ENCODE measurements around the gene AUTS2. TPM values are rescaled to one million over a fixed set of nuclear protein-coding genes. Genes with fewer than 3 reads are reported as not detected.

AUTS2 gene
- total and polyA plus RNA-seq, 7 experiments from 2014 or later, result 0.40 to 31.7 (median 4.2) TPM

DNA sequence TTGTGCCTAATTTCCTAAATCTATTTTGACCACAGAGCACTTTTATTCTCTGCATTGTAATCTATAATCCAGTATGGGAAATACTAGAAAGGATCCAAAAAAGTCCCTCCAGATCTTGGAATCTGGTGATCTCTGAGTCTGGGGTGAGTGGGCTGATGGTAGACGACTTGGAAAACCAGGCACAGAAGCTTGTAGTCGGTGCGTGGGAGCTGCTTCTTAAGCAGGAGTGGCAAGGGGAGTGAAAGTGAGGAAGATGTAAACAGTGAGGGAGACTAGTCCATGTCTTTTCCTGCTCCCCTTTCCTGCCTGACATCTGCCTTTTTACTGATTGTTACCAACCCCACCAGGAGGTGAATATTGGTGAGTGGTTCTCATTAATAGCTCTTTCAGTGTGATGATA lies 6.8 kb downstream of the AUTS2 start:
- Histone ChIP-seq H3K9me3 (ENCODE audit: control insufficient read depth in 2 of 3, low read length in 3 of 3) (no peaks in the 10 kb centered on the region), H3K27ac (ENCODE audit: low read depth, low read length) (no peak overlapping the region), H3K4me3 (ENCODE audit: low read length) (no peak overlapping the region), H3K4me1 (ENCODE audit: control insufficient read depth in 2 of 2, insufficient read depth in 2 of 2, low read length in 2 of 2) (peaks cover 9 to 14% of the 10 kb centered on the region in 2 donors), H3K36me3 (ENCODE audit: control insufficient read depth in 2 of 3, insufficient read depth in 3 of 3, low read length in 3 of 3) (no peaks in the 10 kb centered on the region), H3K27me3 (ENCODE audit: control insufficient read depth in 2 of 2, insufficient read depth in 2 of 2, low read length in 2 of 2) (peaks cover 9 to 15% of the 10 kb centered on the region in 2 donors)
- Mint-ChIP-seq H3K27me3 (peaks cover 8 to 23% (median 15%) of the 10 kb centered on the region in 5 donors), H3K27ac (no peak overlapping the region), H3K36me3 (no peaks in the 10 kb centered on the region), H3K4me1 (peaks cover 0 to 8% (median 3%) of the 10 kb centered on the region in 7 donors), H3K4me3 (no peak overlapping the region), H3K9me3 (peaks cover 0 to 2% (median 0%) of the 10 kb centered on the region in 11 donors)
- intact Hi-C loops (cut with micrococcal nuclease), result no loop called here
- no peak for DNase-seq
- CTCF ChIA-PET, result no interaction called here
- no peak for ATAC-seq
- POLR2A ChIA-PET, result no interaction called here

DNA sequence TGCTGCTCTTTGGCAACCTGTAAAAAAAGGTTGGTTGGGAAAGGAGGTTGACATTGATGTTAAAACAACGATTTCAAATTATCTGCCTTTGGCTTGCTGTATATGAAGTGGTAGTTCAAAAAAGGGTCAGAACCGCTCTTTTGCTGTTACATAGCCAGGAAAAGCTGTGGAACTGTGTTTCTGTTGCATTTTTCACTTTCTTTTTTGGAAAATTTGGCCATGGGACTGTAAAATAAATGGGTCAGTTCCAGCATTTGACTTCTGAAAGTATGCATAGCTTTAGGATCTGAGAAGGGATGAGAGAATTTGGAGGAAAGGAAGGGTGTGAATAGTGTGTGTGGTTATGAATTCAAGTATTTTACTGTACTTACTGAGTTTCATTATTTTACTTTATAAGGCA lies 7.3 kb downstream of the AUTS2 start:
- Histone ChIP-seq H3K4me1 (ENCODE audit: control insufficient read depth in 2 of 2, insufficient read depth in 2 of 2, low read length in 2 of 2) (peaks cover 7 to 10% of the 10 kb centered on the region in 2 donors), H3K27me3 (ENCODE audit: control insufficient read depth in 2 of 2, insufficient read depth in 2 of 2, low read length in 2 of 2) (peaks cover 9 to 11% of the 10 kb centered on the region in 2 donors), H3K36me3 (ENCODE audit: control insufficient read depth in 2 of 3, insufficient read depth in 3 of 3, low read length in 3 of 3) (no peaks in the 10 kb centered on the region), H3K4me3 (ENCODE audit: low read length) (no peak overlapping the region), H3K9me3 (ENCODE audit: control insufficient read depth in 2 of 3, low read length in 3 of 3) (no peaks in the 10 kb centered on the region), H3K27ac (ENCODE audit: low read depth, low read length) (no peak overlapping the region)
- DNase-seq (no peak), ATAC-seq (no peak)
- ChIA-PET POLR2A (no interaction called here), CTCF (no interaction called here)
- no peaks in the 10 kb centered on the region for H3K36me3 Mint-ChIP-seq
- H3K27ac Mint-ChIP-seq, result no peak overlapping the region
- H3K4me3 Mint-ChIP-seq, result no peak overlapping the region
- peaks cover 0 to 3% (median 0%) of the 10 kb centered on the region in 7 donors for H3K4me1 Mint-ChIP-seq
- intact Hi-C loops (cut with micrococcal nuclease), result no loop called here
- peaks cover 0 to 2% (median 0%) of the 10 kb centered on the region in 11 donors for H3K9me3 Mint-ChIP-seq
- peaks cover 8 to 25% (median 12%) of the 10 kb centered on the region in 5 donors for H3K27me3 Mint-ChIP-seq

DNA sequence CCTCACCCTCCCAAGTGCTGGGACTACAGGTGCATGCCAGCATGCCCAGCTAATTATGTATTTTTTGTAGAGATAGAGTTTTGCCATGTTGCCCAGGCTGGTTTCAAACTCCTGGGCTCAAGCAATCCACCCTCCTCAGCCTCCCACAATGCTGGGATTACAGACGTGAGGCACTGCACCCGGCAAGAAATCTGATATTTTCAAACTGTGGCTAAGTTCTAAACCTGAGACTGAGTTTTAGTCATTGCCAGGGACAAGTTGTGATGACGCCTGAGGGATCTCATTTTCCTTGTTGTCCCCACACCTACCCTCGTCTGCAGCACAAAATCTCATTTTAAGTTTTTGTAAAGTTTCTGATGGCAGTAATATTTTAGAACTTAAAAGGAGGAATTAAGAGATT lies 9.8 kb downstream of the AUTS2 start:
- Histone ChIP-seq H3K27ac (ENCODE audit: low read depth, low read length) (no peak overlapping the region), H3K36me3 (ENCODE audit: control insufficient read depth in 2 of 3, insufficient read depth in 3 of 3, low read length in 3 of 3) (no peaks in the 10 kb centered on the region), H3K4me3 (ENCODE audit: low read length) (no peak overlapping the region), H3K27me3 (ENCODE audit: control insufficient read depth in 2 of 2, insufficient read depth in 2 of 2, low read length in 2 of 2) (no peaks in the 10 kb centered on the region), H3K4me1 (ENCODE audit: control insufficient read depth in 2 of 2, insufficient read depth in 2 of 2, low read length in 2 of 2) (peaks cover 7 to 10% of the 10 kb centered on the region in 2 donors), H3K9me3 (ENCODE audit: control insufficient read depth in 2 of 3, low read length in 3 of 3) (no peaks in the 10 kb centered on the region)
- ATAC-seq (no peak), DNase-seq (no peak)
- H3K27me3 Mint-ChIP-seq, result peaks cover 8 to 25% (median 11%) of the 10 kb centered on the region in 5 donors
- H3K27ac Mint-ChIP-seq, result no peak overlapping the region
- POLR2A ChIA-PET, result no interaction called here
- no peaks in the 10 kb centered on the region for H3K4me1 Mint-ChIP-seq
- H3K4me3 Mint-ChIP-seq, result no peak overlapping the region
- H3K9me3 Mint-ChIP-seq, result peaks cover 0 to 1% (median 0%) of the 10 kb centered on the region in 11 donors
- intact Hi-C loops (cut with micrococcal nuclease), result no loop called here
- CTCF ChIA-PET, result no interaction called here
- no peaks in the 10 kb centered on the region for H3K36me3 Mint-ChIP-seq

DNA sequence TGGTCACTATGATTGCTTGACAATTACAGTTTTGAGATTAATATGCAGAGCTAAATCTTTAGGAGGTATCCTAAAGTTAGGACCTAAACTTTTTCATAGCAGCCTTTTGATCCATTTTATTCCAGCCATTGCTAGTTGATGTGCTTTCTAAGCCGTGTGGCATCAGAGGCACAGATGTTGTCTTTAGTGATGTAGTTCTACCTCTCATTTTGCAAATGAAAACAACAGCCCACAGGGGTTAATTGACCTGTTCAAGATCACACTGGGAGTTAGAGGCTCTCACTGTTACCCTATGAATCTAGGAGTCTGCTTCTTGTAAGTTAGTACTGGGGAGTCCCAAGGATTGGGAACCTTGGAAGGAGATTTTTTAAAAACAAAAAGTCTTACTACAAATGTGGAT lies 10.6 kb downstream of the AUTS2 start:
- peaks cover 8 to 25% (median 11%) of the 10 kb centered on the region in 5 donors for H3K27me3 Mint-ChIP-seq
- H3K4me3 Mint-ChIP-seq, result no peak overlapping the region
- no peaks in the 10 kb centered on the region for H3K9me3 ChIP-seq (ENCODE audit: control insufficient read depth in 2 of 3, low read length in 3 of 3)
- ATAC-seq (no peak), DNase-seq (no peak)
- no peak overlapping the region for H3K4me3 ChIP-seq (ENCODE audit: low read length)
- H3K27ac ChIP-seq (ENCODE audit: low read depth, low read length), result no peak overlapping the region
- no peaks in the 10 kb centered on the region for H3K36me3 Mint-ChIP-seq
- H3K36me3 ChIP-seq (ENCODE audit: control insufficient read depth in 2 of 3, insufficient read depth in 3 of 3, low read length in 3 of 3), result no peaks in the 10 kb centered on the region
- ChIA-PET POLR2A (no interaction called here), CTCF (no interaction called here)
- peaks cover 0 to 7% of the 10 kb centered on the region in 2 donors for H3K4me1 ChIP-seq (ENCODE audit: control insufficient read depth in 2 of 2, insufficient read depth in 2 of 2, low read length in 2 of 2)
- no peaks in the 10 kb centered on the region for H3K4me1 Mint-ChIP-seq
- intact Hi-C loops (cut with micrococcal nuclease), result no loop called here
- no peaks in the 10 kb centered on the region for H3K27me3 ChIP-seq (ENCODE audit: control insufficient read depth in 2 of 2, insufficient read depth in 2 of 2, low read length in 2 of 2)
- peaks cover 0 to 1% (median 0%) of the 10 kb centered on the region in 11 donors for H3K9me3 Mint-ChIP-seq
- no peak overlapping the region for H3K27ac Mint-ChIP-seq

DNA sequence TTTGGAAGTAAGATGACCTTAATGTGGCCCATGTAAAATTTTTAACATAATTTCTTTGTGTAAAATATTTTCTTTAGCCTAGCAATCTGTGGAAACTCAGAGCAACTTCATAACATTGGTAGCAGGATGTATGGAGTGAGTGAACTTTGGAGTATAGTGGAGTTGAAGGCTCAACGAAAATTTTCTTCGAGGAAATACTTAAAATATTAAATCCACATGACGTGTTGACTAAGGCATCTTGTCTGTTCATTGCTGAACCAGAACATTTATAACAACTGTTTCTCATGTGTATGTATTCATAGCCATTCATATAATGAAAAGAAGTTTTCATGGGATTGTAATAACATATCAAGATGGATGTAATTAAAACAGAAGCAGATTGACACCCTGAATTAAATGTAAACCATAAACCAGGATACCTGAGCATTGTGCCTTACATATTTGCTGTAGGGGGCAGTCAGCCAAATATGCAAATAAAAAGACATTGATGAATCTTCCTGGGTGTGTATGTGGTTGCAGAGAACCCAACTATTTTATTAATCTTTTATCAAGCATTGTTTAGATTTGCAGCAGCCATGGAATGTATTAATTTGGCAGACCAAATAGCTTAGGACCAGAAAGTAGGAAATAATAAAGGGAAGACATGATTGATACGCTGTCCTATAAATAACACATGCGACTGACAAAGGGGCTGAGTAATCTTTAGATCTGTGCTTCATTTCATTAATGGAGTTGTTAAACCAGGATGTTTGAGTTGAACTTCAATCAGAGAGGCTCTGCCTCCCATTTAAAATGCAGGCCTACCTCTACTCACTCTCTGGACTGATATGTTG lies 11.5 kb downstream of the AUTS2 start:
- DNase-seq (no peak), ATAC-seq (no peak)
- no peaks in the 10 kb centered on the region for H3K36me3 Mint-ChIP-seq
- intact Hi-C loops (cut with micrococcal nuclease), result no loop called here
- Histone ChIP-seq H3K4me3 (ENCODE audit: low read length) (no peak overlapping the region), H3K36me3 (ENCODE audit: control insufficient read depth in 2 of 3, insufficient read depth in 3 of 3, low read length in 3 of 3) (no peaks in the 10 kb centered on the region), H3K4me1 (ENCODE audit: control insufficient read depth in 2 of 2, insufficient read depth in 2 of 2, low read length in 2 of 2) (no peaks in the 10 kb centered on the region), H3K9me3 (ENCODE audit: control insufficient read depth in 2 of 3, low read length in 3 of 3) (no peaks in the 10 kb centered on the region), H3K27me3 (ENCODE audit: control insufficient read depth in 2 of 2, insufficient read depth in 2 of 2, low read length in 2 of 2) (no peaks in the 10 kb centered on the region), H3K27ac (ENCODE audit: low read depth, low read length) (no peak overlapping the region)
- POLR2A ChIA-PET, result no interaction called here
- H3K9me3 Mint-ChIP-seq, result peaks cover 0 to 1% (median 0%) of the 10 kb centered on the region in 11 donors
- no peaks in the 10 kb centered on the region for H3K4me1 Mint-ChIP-seq
- no peak overlapping the region for H3K27ac Mint-ChIP-seq
- CTCF ChIA-PET, result no interaction called here
- H3K4me3 Mint-ChIP-seq, result no peak overlapping the region
- peaks cover 8 to 25% (median 11%) of the 10 kb centered on the region in 5 donors for H3K27me3 Mint-ChIP-seq

DNA sequence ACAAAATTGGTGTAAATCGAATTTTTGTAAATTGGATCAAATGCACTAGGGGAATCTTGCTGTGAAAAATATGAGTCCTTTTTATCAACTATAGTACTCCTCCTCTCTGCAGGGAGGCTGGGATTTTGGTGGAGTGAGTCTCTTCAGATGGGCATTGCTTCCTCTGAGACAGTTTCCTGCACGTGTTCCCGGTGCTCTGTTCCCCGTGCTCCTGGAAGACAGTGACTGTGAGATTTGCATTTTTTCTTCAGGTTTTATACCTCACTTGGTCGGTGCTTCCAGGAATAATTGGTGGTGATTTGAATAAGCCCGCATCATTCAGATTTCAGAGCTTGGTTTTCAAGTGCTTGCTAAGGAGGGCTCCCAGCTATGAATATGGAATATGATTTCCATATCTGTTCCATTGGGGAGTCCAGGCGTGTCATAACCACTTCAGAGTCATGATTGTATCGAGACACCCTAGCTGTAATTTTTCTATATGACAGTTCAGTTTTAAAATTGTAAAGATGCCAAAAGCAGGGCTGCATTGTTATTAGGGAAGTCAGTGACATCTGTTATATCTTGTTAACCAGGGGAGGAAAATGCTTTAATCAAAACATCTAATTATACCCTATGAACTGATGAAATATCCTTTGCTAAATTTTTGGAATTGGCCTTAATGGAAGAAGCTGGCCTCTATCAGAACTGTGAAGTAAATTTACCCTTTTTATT lies 12.3 kb downstream of the AUTS2 start:
- ATAC-seq, result no peak
- H3K4me1 ChIP-seq (ENCODE audit: control insufficient read depth in 2 of 2, insufficient read depth in 2 of 2, low read length in 2 of 2), result no peaks in the 10 kb centered on the region
- no peak for DNase-seq
- H3K27ac Mint-ChIP-seq, result no peak overlapping the region
- H3K4me3 Mint-ChIP-seq, result no peak overlapping the region
- no peaks in the 10 kb centered on the region for H3K27me3 ChIP-seq (ENCODE audit: control insufficient read depth in 2 of 2, insufficient read depth in 2 of 2, low read length in 2 of 2)
- no peak overlapping the region for H3K4me3 ChIP-seq (ENCODE audit: low read length)
- ChIA-PET CTCF (no interaction called here), POLR2A (no interaction called here)
- H3K27ac ChIP-seq (ENCODE audit: low read depth, low read length), result no peak overlapping the region
- H3K36me3 ChIP-seq (ENCODE audit: control insufficient read depth in 2 of 3, insufficient read depth in 3 of 3, low read length in 3 of 3), result no peaks in the 10 kb centered on the region
- H3K9me3 Mint-ChIP-seq, result peaks cover 0 to 1% (median 0%) of the 10 kb centered on the region in 11 donors
- peaks cover 8 to 25% (median 11%) of the 10 kb centered on the region in 5 donors for H3K27me3 Mint-ChIP-seq
- H3K9me3 ChIP-seq (ENCODE audit: control insufficient read depth in 2 of 3, low read length in 3 of 3), result no peaks in the 10 kb centered on the region
- H3K4me1 Mint-ChIP-seq, result no peaks in the 10 kb centered on the region
- H3K36me3 Mint-ChIP-seq, result no peaks in the 10 kb centered on the region
- intact Hi-C loops (cut with micrococcal nuclease), result no loop called here

Data from naive thymus-derived CD4-positive, alpha-beta T cell (primary cell).